HL-60 (cell line): Measurements from ENCODE around the gene ANKRD30A.

Experiments
- DNase-seq, 2 experiments: peaks; one replicate each; pipeline ENCODE4 v3.0.0-alpha.2; 2010 to 2020; ENCODE audit warnings: low read depth in 1 of 2, low spot score in 1 of 2
- H3K27ac ChIP-seq: fragments of 250-450 bp; sonication (Bioruptor Pico); replicated peaks from 2 replicates; pipeline ENCODE4 v1.5.1; 2020; ENCODE audit warnings: mild to moderate bottlenecking, moderate library complexity
- H3K27me3 ChIP-seq: fragments of 250-450 bp; sonication (Bioruptor Pico); 2 replicates; pipeline ENCODE4 v1.5.1; 2021; ENCODE audit warnings: mild to moderate bottlenecking, moderate library complexity; ENCODE audit not compliant: insufficient read depth, poor library complexity, severe bottlenecking
- H3K4me3 ChIP-seq: replicated peaks from 2 replicates; pipeline ENCODE4 v1.5.1; 2011; ENCODE audit warnings: mild to moderate bottlenecking, control low read depth, low read length; ENCODE audit not compliant: insufficient read depth
- GABPA ChIP-seq: IDR thresholded peaks from 2 replicates; pipeline ENCODE4 v1.6.1; 2012; ENCODE audit warnings: low read depth
- POLR2AphosphoS5 ChIP-seq: IDR thresholded peaks from 2 replicates; pipeline ENCODE4 v1.6.1; 2012; ENCODE audit warnings: low read depth
- SPI1 ChIP-seq: IDR thresholded peaks from 2 replicates; pipeline ENCODE4 v1.6.1; 2012; ENCODE audit warnings: low read depth, mild to moderate bottlenecking, borderline replicate concordance
- TF ChIP-seq, protein P1 (sequence below): IDR thresholded peaks from one replicate; pipeline ENCODE4 v1.5.1; 2011; ENCODE audit warnings: low read length, control low read depth, inconsistent platforms; ENCODE audit not compliant: insufficient read depth
- TF ChIP-seq, protein P2 (sequence below): IDR thresholded peaks from 2 replicates; pipeline ENCODE4 v1.6.1; 2012; ENCODE audit warnings: low read depth; ENCODE audit not compliant: insufficient replicate concordance

ANKRD30A gene

DNA sequence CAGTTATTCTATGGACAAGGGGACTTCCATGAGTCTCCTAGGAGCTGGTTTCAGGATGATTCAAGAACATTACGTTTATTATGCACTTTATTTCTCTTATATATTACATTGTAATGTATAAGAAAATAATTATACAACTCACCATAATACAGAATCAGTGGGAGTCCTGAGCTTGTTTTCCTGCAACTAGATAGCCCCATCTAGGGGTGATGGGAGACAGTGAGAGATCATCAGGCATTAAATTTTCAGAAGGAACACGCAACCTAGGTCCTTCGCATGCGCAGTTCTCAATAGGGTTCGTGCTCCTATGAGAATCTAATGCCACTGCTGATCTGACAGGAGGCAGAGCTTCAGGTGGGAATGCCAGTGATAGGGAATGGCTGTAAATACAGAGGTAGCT lies 137.9 kb downstream of the ANKRD30A start:
- H3K27me3 ChIP-seq: no peaks in the 10 kb centered on the region
- no peak overlapping the region for H3K27ac ChIP-seq
- no peak for DNase-seq
- no peak overlapping the region for H3K4me3 ChIP-seq
- TF ChIP-seq POLR2AphosphoS5: no peak
- TF ChIP-seq, protein P1, sequence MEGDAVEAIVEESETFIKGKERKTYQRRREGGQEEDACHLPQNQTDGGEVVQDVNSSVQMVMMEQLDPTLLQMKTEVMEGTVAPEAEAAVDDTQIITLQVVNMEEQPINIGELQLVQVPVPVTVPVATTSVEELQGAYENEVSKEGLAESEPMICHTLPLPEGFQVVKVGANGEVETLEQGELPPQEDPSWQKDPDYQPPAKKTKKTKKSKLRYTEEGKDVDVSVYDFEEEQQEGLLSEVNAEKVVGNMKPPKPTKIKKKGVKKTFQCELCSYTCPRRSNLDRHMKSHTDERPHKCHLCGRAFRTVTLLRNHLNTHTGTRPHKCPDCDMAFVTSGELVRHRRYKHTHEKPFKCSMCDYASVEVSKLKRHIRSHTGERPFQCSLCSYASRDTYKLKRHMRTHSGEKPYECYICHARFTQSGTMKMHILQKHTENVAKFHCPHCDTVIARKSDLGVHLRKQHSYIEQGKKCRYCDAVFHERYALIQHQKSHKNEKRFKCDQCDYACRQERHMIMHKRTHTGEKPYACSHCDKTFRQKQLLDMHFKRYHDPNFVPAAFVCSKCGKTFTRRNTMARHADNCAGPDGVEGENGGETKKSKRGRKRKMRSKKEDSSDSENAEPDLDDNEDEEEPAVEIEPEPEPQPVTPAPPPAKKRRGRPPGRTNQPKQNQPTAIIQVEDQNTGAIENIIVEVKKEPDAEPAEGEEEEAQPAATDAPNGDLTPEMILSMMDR: no peak
- TF ChIP-seq, protein P2, sequence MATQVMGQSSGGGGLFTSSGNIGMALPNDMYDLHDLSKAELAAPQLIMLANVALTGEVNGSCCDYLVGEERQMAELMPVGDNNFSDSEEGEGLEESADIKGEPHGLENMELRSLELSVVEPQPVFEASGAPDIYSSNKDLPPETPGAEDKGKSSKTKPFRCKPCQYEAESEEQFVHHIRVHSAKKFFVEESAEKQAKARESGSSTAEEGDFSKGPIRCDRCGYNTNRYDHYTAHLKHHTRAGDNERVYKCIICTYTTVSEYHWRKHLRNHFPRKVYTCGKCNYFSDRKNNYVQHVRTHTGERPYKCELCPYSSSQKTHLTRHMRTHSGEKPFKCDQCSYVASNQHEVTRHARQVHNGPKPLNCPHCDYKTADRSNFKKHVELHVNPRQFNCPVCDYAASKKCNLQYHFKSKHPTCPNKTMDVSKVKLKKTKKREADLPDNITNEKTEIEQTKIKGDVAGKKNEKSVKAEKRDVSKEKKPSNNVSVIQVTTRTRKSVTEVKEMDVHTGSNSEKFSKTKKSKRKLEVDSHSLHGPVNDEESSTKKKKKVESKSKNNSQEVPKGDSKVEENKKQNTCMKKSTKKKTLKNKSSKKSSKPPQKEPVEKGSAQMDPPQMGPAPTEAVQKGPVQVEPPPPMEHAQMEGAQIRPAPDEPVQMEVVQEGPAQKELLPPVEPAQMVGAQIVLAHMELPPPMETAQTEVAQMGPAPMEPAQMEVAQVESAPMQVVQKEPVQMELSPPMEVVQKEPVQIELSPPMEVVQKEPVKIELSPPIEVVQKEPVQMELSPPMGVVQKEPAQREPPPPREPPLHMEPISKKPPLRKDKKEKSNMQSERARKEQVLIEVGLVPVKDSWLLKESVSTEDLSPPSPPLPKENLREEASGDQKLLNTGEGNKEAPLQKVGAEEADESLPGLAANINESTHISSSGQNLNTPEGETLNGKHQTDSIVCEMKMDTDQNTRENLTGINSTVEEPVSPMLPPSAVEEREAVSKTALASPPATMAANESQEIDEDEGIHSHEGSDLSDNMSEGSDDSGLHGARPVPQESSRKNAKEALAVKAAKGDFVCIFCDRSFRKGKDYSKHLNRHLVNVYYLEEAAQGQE: no peak
- no peak for TF ChIP-seq SPI1
- no peak for TF ChIP-seq GABPA

DNA sequence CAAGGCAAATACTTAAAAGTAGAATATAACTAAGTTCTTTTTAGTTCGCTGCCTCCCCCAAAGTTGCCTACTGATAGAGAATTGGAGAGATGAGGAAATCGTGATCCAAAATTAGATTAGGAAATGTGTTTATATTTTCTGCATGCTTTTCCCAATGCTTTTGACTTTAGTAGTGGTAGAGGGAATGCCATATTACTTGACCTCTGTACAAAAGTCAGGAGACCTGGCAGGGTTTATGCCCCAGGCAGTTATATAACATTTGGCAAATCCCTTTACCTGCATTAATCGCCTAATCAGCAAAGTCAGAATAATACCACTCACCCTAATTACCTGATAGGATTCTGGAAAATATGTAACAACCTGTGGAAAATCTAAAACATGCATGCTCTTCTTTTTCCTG lies 142.9 kb downstream of the ANKRD30A start:
- Histone ChIP-seq H3K4me3 (no peak overlapping the region), H3K27ac (no peak overlapping the region), H3K27me3 (no peaks in the 10 kb centered on the region)
- TF ChIP-seq SPI1: no peak
- TF ChIP-seq, protein P2: no peak
- TF ChIP-seq, protein P1: no peak
- TF ChIP-seq POLR2AphosphoS5: no peak
- no peak for TF ChIP-seq GABPA
- DNase-seq: no peak

DNA sequence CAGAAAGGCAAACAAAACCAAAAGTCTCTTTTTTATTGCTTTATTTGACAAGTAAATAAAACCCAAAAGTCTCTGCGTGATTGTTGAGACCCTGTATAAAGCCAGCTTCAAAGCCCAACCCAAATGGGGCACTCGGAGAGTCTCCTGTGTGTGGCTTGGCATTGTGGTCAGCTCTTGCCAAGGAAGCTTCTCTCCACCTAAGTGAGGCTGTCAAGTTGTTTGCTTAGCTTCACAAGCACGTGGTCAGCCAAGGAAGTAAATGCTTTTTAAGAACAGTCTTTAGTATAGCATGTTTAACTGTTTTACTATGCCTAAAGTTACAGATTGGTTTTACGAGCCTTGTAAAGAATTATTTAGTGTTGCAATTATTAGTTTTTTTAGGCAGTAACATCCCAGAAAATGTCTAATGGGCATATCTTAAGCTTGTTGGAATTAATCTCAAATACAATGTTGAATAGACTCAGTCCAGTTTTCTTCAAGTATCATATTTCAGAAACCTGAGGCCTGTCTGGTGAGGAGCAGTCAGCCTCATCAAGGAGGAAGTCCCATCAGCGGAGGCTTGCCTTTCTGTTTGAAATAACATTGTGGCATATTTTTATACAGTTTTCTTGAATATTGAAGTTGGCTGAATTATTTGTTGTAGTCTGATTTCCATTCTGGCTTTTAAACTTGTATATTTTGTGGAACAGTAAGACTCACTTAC lies 144.3 kb downstream of the ANKRD30A start:
- TF ChIP-seq SPI1: no peak
- no peak for TF ChIP-seq POLR2AphosphoS5
- no peak for TF ChIP-seq GABPA
- TF ChIP-seq, protein P2: no peak
- TF ChIP-seq, protein P1: no peak
- no peak overlapping the region for H3K4me3 ChIP-seq
- no peak overlapping the region for H3K27ac ChIP-seq
- no peaks in the 10 kb centered on the region for H3K27me3 ChIP-seq
- no peak for DNase-seq
